Upper lobe of right lung (tissue), 1 donor: ENCODE data around the gene KRT6C. TPM values are rescaled to one million over a fixed set of nuclear protein-coding genes. Genes with fewer than 3 reads are reported as not detected.

Source experiments
- ATAC-seq: fragments of 200-7000 bp; cut with Tn5 transposase; one replicate; pipeline ENCODE4 v1.9.1; 2020; ENCODE audit warnings: mild to moderate bottlenecking, moderate library complexity
- DNase-seq: peaks from one replicate; pipeline ENCODE4 v3.0.0-alpha.2; 2020
- H3K27ac ChIP-seq: fragments of 200-600 bp; one replicate; pipeline ENCODE4 v1.8.0; 2022
- H3K27me3 ChIP-seq: fragments of 200-600 bp; one replicate; pipeline ENCODE4 v1.8.0; 2022; ENCODE audit warnings: mild to moderate bottlenecking
- H3K36me3 ChIP-seq: fragments of 200-600 bp; one replicate; pipeline ENCODE4 v1.8.0; 2022
- H3K4me1 ChIP-seq: fragments of 200-600 bp; one replicate; pipeline ENCODE4 v1.8.0; 2022
- H3K4me3 ChIP-seq: fragments of 200-600 bp; one replicate; pipeline ENCODE4 v1.8.0; 2022; ENCODE audit warnings: mild to moderate bottlenecking
- H3K9me3 ChIP-seq: fragments of 200-600 bp; one replicate; pipeline ENCODE4 v1.8.0; 2022
- intact Hi-C: fragments of 100-400 bp; cut with DNase I; formaldehyde crosslinking; loops from one replicate; pipeline ENCODE4 v1.11.0; 2022
- total RNA-seq: library from RNA; stranded (reverse); fragmentation: NEBNext Ultra II Directional; extraction: Animal tissue kit (Norgen Biotek cat#: 25700); gene quantifications from one replicate; pipeline ENCODE4 v1.2.1, GENCODE V29; 2021
- TF ChIP-seq, protein P1 (sequence below): fragments of 200-600 bp; IDR thresholded peaks from one replicate; pipeline ENCODE4 v1.8.0; 2022; ENCODE audit warnings: antibody characterized with exemption
- donor health status: DM: no; HTN: yes; CAD: no; lungs with severe emphysema.

Gene KRT6C
- total RNA-seq, 1 donor from 2014 or later = not detected

DNA sequence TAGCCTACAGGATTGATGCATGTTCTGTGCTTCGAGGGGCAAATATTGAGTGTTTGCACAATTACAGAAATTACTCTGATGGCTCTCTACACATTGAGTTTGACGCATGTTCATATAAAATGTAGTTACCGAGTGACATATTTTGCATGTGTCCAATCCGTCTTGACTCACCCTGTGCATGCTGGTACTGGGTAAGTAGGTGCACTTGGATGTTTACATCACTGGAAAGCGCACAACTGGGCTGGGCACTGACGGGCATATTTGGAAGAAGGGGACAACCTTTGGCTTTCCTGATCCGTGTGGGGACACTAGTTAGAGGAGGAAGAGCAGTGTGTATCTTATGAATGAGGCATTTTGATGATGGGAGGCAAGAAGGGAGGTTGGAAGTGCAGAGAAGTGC is 24.4 kb upstream of the KRT6C start:
- intact Hi-C loops = no loop called here
- TF ChIP-seq, protein P1, sequence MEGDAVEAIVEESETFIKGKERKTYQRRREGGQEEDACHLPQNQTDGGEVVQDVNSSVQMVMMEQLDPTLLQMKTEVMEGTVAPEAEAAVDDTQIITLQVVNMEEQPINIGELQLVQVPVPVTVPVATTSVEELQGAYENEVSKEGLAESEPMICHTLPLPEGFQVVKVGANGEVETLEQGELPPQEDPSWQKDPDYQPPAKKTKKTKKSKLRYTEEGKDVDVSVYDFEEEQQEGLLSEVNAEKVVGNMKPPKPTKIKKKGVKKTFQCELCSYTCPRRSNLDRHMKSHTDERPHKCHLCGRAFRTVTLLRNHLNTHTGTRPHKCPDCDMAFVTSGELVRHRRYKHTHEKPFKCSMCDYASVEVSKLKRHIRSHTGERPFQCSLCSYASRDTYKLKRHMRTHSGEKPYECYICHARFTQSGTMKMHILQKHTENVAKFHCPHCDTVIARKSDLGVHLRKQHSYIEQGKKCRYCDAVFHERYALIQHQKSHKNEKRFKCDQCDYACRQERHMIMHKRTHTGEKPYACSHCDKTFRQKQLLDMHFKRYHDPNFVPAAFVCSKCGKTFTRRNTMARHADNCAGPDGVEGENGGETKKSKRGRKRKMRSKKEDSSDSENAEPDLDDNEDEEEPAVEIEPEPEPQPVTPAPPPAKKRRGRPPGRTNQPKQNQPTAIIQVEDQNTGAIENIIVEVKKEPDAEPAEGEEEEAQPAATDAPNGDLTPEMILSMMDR = no peak
- H3K4me1 ChIP-seq = peaks cover 25% of the 10 kb centered on the region
- no peak for DNase-seq
- H3K27ac ChIP-seq = no peak overlapping the region
- H3K36me3 ChIP-seq = no peaks in the 10 kb centered on the region
- H3K27me3 ChIP-seq = peaks cover 3% of the 10 kb centered on the region
- no peak overlapping the region for H3K4me3 ChIP-seq
- ATAC-seq = no peak
- H3K9me3 ChIP-seq = no peaks in the 10 kb centered on the region

DNA sequence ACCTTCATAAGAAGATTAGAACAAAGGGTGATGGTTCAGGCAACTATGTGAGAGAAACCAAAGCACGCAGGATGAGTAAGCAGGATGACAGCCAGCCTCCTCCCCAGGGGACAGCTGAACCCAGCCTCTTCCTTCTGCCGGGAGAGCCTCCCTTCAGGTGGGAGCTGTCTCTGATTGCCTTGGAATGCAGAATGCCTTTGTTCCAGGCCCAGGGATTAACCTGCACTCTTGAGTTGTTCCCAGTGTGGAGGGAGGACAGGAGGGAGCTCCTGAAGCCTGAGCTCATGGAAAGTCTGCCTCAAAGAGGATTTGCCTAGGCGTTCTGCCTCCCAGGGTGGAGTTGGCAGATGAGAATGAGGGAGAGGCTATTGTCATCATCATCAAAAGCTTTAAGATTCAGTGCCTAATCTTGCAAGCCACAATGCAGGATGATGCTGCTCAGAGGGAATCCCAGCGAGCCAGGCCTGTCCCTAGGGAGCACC is 23.0 kb upstream of the KRT6C start:
- Histone ChIP-seq H3K4me1 (peaks cover 25% of the 10 kb centered on the region), H3K4me3 (no peak overlapping the region), H3K9me3 (no peaks in the 10 kb centered on the region), H3K27me3 (no peaks in the 10 kb centered on the region), H3K36me3 (no peaks in the 10 kb centered on the region), H3K27ac (no peak overlapping the region)
- intact Hi-C loops = no loop called here
- ATAC-seq (no peak), DNase-seq (no peak)
- TF ChIP-seq, protein P1 = no peak

DNA sequence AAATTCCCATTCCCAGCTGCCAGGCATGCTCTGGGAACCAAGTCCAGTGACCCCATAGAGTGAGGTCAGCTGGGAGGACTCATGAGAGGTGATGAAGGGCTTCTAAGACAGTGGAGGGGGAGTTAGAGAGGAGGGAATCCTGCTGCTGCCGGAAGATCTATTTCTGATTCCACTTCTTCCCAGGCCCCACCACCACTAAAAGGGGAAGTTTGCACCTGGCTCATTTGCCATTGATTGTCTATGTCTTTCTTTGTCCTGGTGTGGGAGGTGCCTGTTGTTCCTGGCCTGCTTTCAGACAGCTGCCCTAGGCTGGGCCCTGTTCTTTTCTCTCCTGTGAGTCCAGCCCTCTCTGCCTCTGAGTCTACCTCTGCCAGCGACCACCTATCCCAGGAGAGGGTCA is 22.4 kb upstream of the KRT6C start:
- ATAC-seq (no peak), DNase-seq (no peak)
- TF ChIP-seq, protein P1 = no peak
- Histone ChIP-seq H3K27ac (no peak overlapping the region), H3K4me1 (peaks cover 25% of the 10 kb centered on the region), H3K36me3 (no peaks in the 10 kb centered on the region), H3K4me3 (no peak overlapping the region), H3K9me3 (no peaks in the 10 kb centered on the region), H3K27me3 (no peaks in the 10 kb centered on the region)
- intact Hi-C loops = no loop called here

DNA sequence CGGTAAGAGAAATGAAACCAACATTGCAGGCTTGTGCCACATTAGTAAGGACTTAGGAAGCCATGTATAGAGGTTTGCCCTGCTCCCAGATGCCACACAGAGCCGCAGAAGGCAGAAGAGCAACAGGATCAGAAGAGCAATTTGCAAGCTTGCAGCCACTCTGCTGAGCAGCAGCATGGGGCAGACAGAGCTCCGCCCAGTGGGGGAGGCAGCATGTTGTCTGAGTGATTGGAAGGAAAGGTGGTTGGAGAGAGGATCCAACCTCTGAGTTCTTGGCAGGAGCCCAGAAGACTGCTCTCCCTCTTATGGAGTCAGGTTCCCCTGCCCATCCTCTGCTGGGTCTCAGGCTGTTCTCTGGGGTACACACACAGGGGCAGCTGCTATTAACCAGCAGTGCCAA is 21.8 kb upstream of the KRT6C start:
- H3K4me3 ChIP-seq = no peak overlapping the region
- intact Hi-C loops = no loop called here
- H3K9me3 ChIP-seq = no peaks in the 10 kb centered on the region
- H3K27me3 ChIP-seq = no peaks in the 10 kb centered on the region
- TF ChIP-seq, protein P1 = no peak
- peak; percentile 16 for ATAC-seq
- H3K27ac ChIP-seq = no peak overlapping the region
- peaks cover 25% of the 10 kb centered on the region for H3K4me1 ChIP-seq
- no peaks in the 10 kb centered on the region for H3K36me3 ChIP-seq
- DNase-seq = no peak

DNA sequence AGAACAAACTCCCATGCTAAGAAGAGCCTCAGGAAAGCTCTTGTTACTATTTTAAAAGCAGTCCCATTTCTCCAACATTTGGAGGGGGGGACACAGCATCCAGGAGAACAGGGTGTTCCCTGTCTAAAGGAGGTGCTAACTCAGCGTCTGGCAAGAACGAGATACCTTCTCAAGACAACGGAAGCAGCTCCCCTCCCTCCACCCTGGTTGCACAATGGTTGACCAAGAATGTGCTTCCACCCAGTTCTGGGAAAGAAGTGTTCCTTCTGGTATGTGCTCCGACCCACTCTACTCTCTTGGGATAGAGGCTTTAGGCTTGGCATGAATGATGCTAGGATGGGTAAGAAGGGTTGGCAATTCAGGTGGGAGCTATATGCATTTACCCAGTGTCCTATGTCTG is 20.9 kb upstream of the KRT6C start:
- intact Hi-C loops = no loop called here
- Histone ChIP-seq H3K4me3 (no peak overlapping the region), H3K36me3 (no peaks in the 10 kb centered on the region), H3K27ac (no peak overlapping the region), H3K4me1 (peaks cover 25% of the 10 kb centered on the region), H3K9me3 (no peaks in the 10 kb centered on the region), H3K27me3 (no peaks in the 10 kb centered on the region)
- ATAC-seq (peak; percentile 90), DNase-seq (no peak)
- TF ChIP-seq, protein P1 = no peak

DNA sequence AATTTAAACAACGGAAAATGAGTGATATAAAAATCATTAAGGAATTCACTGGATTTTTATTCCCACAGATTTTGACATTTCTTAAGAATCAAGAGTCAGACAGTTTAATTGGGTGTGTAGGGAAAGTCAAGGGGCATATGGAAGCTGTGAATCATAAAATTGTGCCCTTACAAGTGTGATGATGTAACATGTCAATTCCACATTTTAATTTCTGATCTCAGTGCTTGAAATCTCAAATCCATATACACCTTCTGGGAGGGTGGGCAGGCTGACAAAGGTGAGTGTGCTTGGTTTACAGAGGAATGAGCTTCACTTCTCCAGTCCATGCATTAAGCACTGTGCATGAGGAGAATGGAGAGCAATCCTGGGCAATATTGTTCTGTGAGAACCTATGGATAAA is 20.5 kb upstream of the KRT6C start:
- Histone ChIP-seq H3K4me3 (no peak overlapping the region), H3K9me3 (no peaks in the 10 kb centered on the region), H3K27me3 (no peaks in the 10 kb centered on the region), H3K36me3 (no peaks in the 10 kb centered on the region), H3K4me1 (peaks cover 25% of the 10 kb centered on the region), H3K27ac (no peak overlapping the region)
- no peak for DNase-seq
- TF ChIP-seq, protein P1 = no peak
- no peak for ATAC-seq
- intact Hi-C loops = no loop called here
